B cell (primary cell): Measurements from ENCODE around the gene CCDC87. TPM values are rescaled to one million over a fixed set of nuclear protein-coding genes. Genes with fewer than 3 reads are reported as not detected.
"Not testable (repeated sequence)": the region's sequence is repeated elsewhere in the genome, so short reads cannot be mapped to it uniquely, and the experiment has no call there.

ENCODE experiments used
- ATAC-seq: fragments of 200-7000 bp; cut with Tn5 transposase; one replicate; pipeline ENCODE4 v1.10.0; 2021; ENCODE audit warnings: low read depth, mild to moderate bottlenecking, moderate number of reproducible peaks, moderate library complexity
- CTCF ChIA-PET: fragments of 350-600 bp; sonication (Branson Sonifier 250); formaldehyde crosslinking; loops from one replicate; lab custom pipeline; 2021; ENCODE audit warnings: antibody characterized with exemption, inconsistent platforms; lab: Charles Lee
- POLR2A ChIA-PET: fragments of 350-600 bp; sonication (Branson Sonifier 250); formaldehyde crosslinking; loops from one replicate; lab custom pipeline; 2021; ENCODE audit warnings: antibody characterized with exemption; lab: Charles Lee
- DNase-seq: peaks from one replicate; pipeline ENCODE4 v3.0.0; 2013
- H2AFZ ChIP-seq: 2 replicates; pipeline ENCODE4 v1.6.1; 2012; ENCODE audit warnings: mild to moderate bottlenecking, low read depth, low read length; ENCODE audit not compliant: insufficient read depth, poor library complexity, severe bottlenecking
- H3K27ac ChIP-seq, 2 donors: 1 replicate in 1 of 2; 2 replicates in 1 of 2; pipeline ENCODE4 v1.5.1; 2012 to 2013; ENCODE audit warnings: low read length in 2 of 2, mild to moderate bottlenecking in 2 of 2, moderate library complexity in 1 of 2
- H3K27me3 ChIP-seq, 4 experiments: fragments of 200-600 bp in 1 of 4; sonication (generic) in 1 of 4; replicated peaks in 1 of 4; 1 replicate in 2 of 4; 2 replicates in 2 of 4; pipeline versions ENCODE4 v1.6.1 to v1.7.0; 2013 to 2016; ENCODE audit warnings: low read length in 3 of 4, mild to moderate bottlenecking in 2 of 4, mixed read lengths in 1 of 4, moderate library complexity in 1 of 4; ENCODE audit not compliant: insufficient read depth in 4 of 4, control insufficient read depth in 3 of 4; ENCODE audit errors: control extremely low read depth in 1 of 4
- H3K36me3 ChIP-seq, 2 experiments: replicated peaks in 1 of 2; 1 replicate in 1 of 2; 2 replicates in 1 of 2; pipeline versions ENCODE4 v1.6.1 to v1.7.1; 2013; ENCODE audit warnings: low read length in 1 of 2; ENCODE audit not compliant: insufficient read depth in 2 of 2, control insufficient read depth in 1 of 2; ENCODE audit errors: control extremely low read depth in 1 of 2, extremely low read depth in 1 of 2
- H3K4me1 ChIP-seq, 2 donors: fragments of 200-600 bp in 1 of 2; sonication (generic) in 1 of 2; 1 replicate in 1 of 2; 2 replicates in 1 of 2; pipeline versions ENCODE4 v1.5.1 to v1.6.1; 2013 to 2017; ENCODE audit warnings: low read length in 2 of 2; ENCODE audit not compliant: control insufficient read depth in 2 of 2, insufficient read depth in 2 of 2
- H3K4me2 ChIP-seq: replicated peaks from 2 replicates; pipeline ENCODE3; 2012; ENCODE audit warnings: mild to moderate bottlenecking, low read depth, low read length; ENCODE audit not compliant: poor library complexity, severe bottlenecking
- H3K4me3 ChIP-seq, 5 experiments: fragments of 200-600 bp in 1 of 5; sonication (generic) in 1 of 5; 1 replicate in 3 of 5; 2 replicates in 2 of 5; pipeline versions ENCODE4 v1.5.1 to v1.7.0; 2011 to 2016; ENCODE audit warnings: low read length in 4 of 5, mild to moderate bottlenecking in 4 of 5, low read depth in 2 of 5, control low read depth in 1 of 5, moderate library complexity in 1 of 5; ENCODE audit not compliant: insufficient read depth in 1 of 5; ENCODE audit errors: control extremely low read depth in 1 of 5, extremely low read depth in 1 of 5
- H3K79me2 ChIP-seq: fragments of 200-600 bp; sonication (generic); one replicate; pipeline ENCODE4 v1.6.0; 2016; ENCODE audit warnings: low read length; ENCODE audit not compliant: control insufficient read depth, insufficient read depth
- H3K9ac ChIP-seq: fragments of 200-600 bp; sonication (generic); 2 replicates; pipeline ENCODE4 v1.6.1; 2017; ENCODE audit warnings: mild to moderate bottlenecking, low read length, moderate library complexity
- H3K9me3 ChIP-seq, 3 donors: one replicate each; pipeline versions ENCODE4 v1.6.1 to v1.7.1; 2013; ENCODE audit warnings: low read length in 2 of 3; ENCODE audit not compliant: control insufficient read depth in 2 of 3, insufficient read depth in 1 of 3; ENCODE audit errors: control extremely low read depth in 1 of 3
- H4K20me1 ChIP-seq: 2 replicates; pipeline ENCODE4 v1.6.0; 2012; ENCODE audit warnings: mild to moderate bottlenecking, low read length; ENCODE audit not compliant: insufficient read depth, control insufficient read depth, poor library complexity, severe bottlenecking
- H3K27ac Mint-ChIP-seq: one replicate; pipeline ENCODE4 v1.8.0; 2021; ENCODE audit warnings: mixed read lengths
- H3K27me3 Mint-ChIP-seq: one replicate; pipeline ENCODE4 v1.8.0; 2021; ENCODE audit warnings: mixed read lengths
- H3K4me1 Mint-ChIP-seq: one replicate; pipeline ENCODE4 v1.8.0; 2021; ENCODE audit warnings: mixed read lengths
- H3K4me3 Mint-ChIP-seq: one replicate; pipeline ENCODE4 v1.8.0; 2021; ENCODE audit warnings: mixed read lengths
- H3K9me3 Mint-ChIP-seq: one replicate; pipeline ENCODE4 v1.8.0; 2022; ENCODE audit warnings: mixed read lengths; ENCODE audit not compliant: insufficient read depth
- EZH2 ChIP-seq: IDR thresholded peaks from 2 replicates; pipeline ENCODE4 v1.6.1; 2012; ENCODE audit warnings: borderline replicate concordance, low read depth, mild to moderate bottlenecking, moderate library complexity, low read length; ENCODE audit not compliant: insufficient read depth, poor library complexity, severe bottlenecking
- WGBS: methylation state at CpG from one replicate; pipeline ENCODE4 v1.1.5; 2013; ENCODE audit warnings: missing lambda C conversion rate; ENCODE audit not compliant: insufficient coverage; 5-methylcytosine and 5-hydroxymethylcytosine counted together
- intact Hi-C: fragments of 100-400 bp; cut with micrococcal nuclease; formaldehyde crosslinking; loops from one replicate; pipeline ENCODE4 v1.10.0; 2022
- polyA plus RNA-seq: library from polyadenylated mRNA; depleted of rRNA; stranded (reverse); fragments of >200 nt; gene quantifications from 2 replicates; pipeline ENCODE4 v1.2.3, GENCODE V29; 2012
- total RNA-seq, 2 donors: library from RNA; stranded (reverse); fragments of 120-200 nt in 1 of 2; gene quantifications; 1 replicate in 1 of 2; 2 replicates in 1 of 2; pipeline versions ENCODE4 v1.2.3 to v1.2.4, GENCODE V29; 2013 to 2022
- TF ChIP-seq, protein P1 (sequence below): fragments of 200-600 bp; IDR thresholded peaks from one replicate; pipeline ENCODE4 v1.8.0; 2022; ENCODE audit warnings: antibody characterized with exemption, mild to moderate bottlenecking

Gene CCDC87
- total and polyA plus RNA-seq, 2 donors (not counting 1 experiment from before 2014, with no cell fraction given), result 0.39 TPM; not detected in 1

DNA sequence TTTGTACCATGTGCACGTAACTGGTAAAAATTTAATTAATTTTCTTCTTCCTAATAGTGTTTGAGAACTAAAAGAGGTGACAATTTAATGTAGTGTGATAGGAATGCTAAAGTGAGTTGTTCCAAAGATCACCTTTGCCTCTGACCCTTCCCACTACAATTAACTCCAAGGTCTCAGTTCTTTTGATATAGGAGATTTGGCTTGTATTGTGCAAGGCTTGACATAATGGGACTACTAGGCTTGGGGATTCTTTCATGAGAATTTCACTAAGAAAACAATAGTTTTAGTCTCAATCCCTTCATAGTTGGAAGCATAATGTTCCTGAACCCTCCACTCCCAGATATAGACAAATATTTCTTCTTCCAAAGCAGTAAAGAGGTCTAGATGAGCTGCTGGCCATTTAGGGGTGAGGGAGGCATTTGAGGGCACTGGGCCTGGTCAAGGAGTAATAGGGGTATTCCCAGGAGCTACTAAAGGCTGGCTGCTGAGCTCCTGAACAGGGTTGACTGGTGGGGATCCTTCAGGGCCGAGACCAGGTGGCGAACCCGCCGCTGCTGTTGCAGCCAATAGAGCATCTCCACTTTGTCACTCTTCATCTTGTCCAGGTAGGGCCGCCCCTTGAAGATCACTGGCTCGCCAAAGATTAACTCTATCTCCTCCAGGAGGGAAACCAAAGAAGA, 2.7 kb downstream of the CCDC87 start:
- H3K36me3 ChIP-seq, result no peaks in the 10 kb centered on the region
- peaks cover 0 to under 1% (median 0%) of the 10 kb centered on the region in 4 experiments for H3K27me3 ChIP-seq
- DNase-seq, result peak; percentile 3
- no peak overlapping the region for H3K4me3 ChIP-seq
- H3K27ac ChIP-seq, result no peak overlapping the region
- TF ChIP-seq, protein P1, sequence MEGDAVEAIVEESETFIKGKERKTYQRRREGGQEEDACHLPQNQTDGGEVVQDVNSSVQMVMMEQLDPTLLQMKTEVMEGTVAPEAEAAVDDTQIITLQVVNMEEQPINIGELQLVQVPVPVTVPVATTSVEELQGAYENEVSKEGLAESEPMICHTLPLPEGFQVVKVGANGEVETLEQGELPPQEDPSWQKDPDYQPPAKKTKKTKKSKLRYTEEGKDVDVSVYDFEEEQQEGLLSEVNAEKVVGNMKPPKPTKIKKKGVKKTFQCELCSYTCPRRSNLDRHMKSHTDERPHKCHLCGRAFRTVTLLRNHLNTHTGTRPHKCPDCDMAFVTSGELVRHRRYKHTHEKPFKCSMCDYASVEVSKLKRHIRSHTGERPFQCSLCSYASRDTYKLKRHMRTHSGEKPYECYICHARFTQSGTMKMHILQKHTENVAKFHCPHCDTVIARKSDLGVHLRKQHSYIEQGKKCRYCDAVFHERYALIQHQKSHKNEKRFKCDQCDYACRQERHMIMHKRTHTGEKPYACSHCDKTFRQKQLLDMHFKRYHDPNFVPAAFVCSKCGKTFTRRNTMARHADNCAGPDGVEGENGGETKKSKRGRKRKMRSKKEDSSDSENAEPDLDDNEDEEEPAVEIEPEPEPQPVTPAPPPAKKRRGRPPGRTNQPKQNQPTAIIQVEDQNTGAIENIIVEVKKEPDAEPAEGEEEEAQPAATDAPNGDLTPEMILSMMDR, result no peak
- TF ChIP-seq EZH2, result no peak
- H3K9ac ChIP-seq, result no peak overlapping the region
- H3K27me3 Mint-ChIP-seq, result no peaks in the 10 kb centered on the region
- peaks cover 22 to 26% of the 10 kb centered on the region in 2 donors for H3K4me1 ChIP-seq
- WGBS, result 100% methylated on average over 3 of the region's 7 CpGs
- no peak overlapping the region for H3K4me2 ChIP-seq
- intact Hi-C loops, result loop anchor here (5.0 kb wide), 1 partner anchor 72 kb away; no protein-coding TSS in a partner anchor
- H2AFZ ChIP-seq, result no peak overlapping the region
- no peaks in the 10 kb centered on the region for H3K9me3 ChIP-seq
- no peak overlapping the region for H3K27ac Mint-ChIP-seq
- H3K4me3 Mint-ChIP-seq, result no peak overlapping the region
- ChIA-PET CTCF (interaction anchor here (0.8 to 3.3 kb wide), 7 partner anchors 10 to 88 kb away, joined by 3 to 14 read pairs (median 5); partner anchors contain the start of genes RBM4 and RBM4B), POLR2A (interaction anchor here (0.6 to 1.7 kb wide), 3 partner anchors 48 to 1717 kb away, joined by 3 to 5 read pairs (median 4); partner anchors contain the start of genes RBM4 and RBM4B)
- peaks cover 24% of the 10 kb centered on the region for H3K4me1 Mint-ChIP-seq
- no peaks in the 10 kb centered on the region for H4K20me1 ChIP-seq
- no peaks in the 10 kb centered on the region for H3K9me3 Mint-ChIP-seq
- no peak for ATAC-seq
- H3K79me2 ChIP-seq, result peaks cover 36% of the 10 kb centered on the region

GRCh38 chr11:66589315-66589714, 3.5 kb downstream of the CCDC87 start:
- POLR2A ChIA-PET, H3K9ac ChIP-seq, intact Hi-C loops, H3K27ac Mint-ChIP-seq, H3K27me3 Mint-ChIP-seq, H3K27me3 ChIP-seq, ATAC-seq, DNase-seq, H3K9me3 Mint-ChIP-seq, H3K4me3 ChIP-seq, H4K20me1 ChIP-seq, H3K4me2 ChIP-seq, H3K9me3 ChIP-seq, H3K27ac ChIP-seq, H3K4me3 Mint-ChIP-seq, H2AFZ ChIP-seq, H3K36me3 ChIP-seq: not testable (repeated sequence)
- CTCF ChIA-PET, result interaction anchor here (1.1 to 3.3 kb wide), 3 partner anchors 10 to 89 kb away, joined by 3 to 11 read pairs (median 10); partner anchors contain the start of gene RBM4B
- peaks cover 28% of the 10 kb centered on the region for H3K79me2 ChIP-seq
- 70% methylated on average over 2 of the region's 2 CpGs for WGBS
- peaks cover 19% of the 10 kb centered on the region for H3K4me1 Mint-ChIP-seq
- H3K4me1 ChIP-seq, result peaks cover 14 to 18% of the 10 kb centered on the region in 2 donors
